ENCODE results near the gene MCF2L.

MCF2L gene

DNA sequence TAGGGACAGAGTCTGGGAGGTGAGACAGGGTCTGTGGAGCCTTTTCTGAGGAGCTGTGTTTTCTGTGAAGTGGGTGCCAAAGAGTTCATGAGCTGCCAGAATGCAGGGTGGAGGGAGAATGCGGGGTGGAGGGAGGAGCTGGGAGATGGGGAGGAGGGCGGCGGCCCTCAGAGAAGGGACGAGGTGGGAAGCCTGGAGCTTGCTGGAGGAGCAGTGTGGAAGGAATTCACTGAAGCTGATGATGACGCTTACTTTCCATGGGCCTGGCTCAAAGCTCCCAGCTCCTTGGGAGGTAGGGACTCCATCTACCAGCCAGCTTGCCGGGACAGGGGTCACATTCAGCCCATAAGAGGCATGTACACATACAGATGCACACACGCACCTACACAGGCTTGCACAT, 62.5 kb downstream of the MCF2L start:
- DNase-seq (ENCODE audit: low spot score) = no peak

- no peak for DNase-seq (ENCODE audit: low spot score)
Measured at GRCh38 chr13:113032291-113032690, 63.3 kb downstream of the MCF2L start.

DNA sequence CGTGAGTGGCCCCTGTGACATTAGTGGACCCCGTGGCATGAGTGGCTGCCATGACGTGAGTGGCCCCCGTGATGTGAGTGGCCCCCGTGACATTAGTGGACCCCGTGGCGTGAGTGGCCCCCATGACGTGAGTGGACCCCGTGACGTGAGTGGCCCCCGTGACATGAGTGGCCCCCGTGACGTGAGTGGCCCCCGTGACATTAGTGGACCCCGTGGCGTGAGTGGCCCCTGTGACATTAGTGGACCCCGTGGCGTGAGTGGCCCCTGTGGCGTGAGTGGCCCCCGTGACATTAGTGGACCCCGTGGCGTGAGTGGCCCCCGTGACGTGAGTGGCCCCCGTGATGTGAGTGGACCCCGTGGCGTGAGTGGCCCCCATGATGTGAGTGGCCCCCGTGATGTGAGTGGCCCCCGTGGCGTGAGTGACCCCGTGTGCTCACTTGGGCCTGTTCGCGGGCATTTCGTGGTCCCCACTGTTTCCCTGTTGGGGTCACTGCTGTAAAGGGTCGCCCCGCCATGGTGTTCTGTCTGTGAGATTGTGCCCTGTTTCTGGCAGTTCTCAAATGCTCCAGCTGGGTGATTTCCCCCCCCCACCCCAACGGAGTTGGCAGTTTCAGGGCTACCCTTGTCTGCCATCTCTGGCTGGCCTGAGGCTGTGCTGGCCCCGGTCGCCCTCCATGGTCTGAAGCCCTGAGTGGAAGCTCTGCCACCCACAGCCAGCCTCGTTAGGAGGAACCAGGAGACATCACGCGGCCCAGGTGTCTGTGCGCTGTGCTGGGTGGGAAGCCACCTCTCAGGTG, 64.2 kb downstream of the MCF2L start:
- no peak for DNase-seq (ENCODE audit: low spot score)

DNA sequence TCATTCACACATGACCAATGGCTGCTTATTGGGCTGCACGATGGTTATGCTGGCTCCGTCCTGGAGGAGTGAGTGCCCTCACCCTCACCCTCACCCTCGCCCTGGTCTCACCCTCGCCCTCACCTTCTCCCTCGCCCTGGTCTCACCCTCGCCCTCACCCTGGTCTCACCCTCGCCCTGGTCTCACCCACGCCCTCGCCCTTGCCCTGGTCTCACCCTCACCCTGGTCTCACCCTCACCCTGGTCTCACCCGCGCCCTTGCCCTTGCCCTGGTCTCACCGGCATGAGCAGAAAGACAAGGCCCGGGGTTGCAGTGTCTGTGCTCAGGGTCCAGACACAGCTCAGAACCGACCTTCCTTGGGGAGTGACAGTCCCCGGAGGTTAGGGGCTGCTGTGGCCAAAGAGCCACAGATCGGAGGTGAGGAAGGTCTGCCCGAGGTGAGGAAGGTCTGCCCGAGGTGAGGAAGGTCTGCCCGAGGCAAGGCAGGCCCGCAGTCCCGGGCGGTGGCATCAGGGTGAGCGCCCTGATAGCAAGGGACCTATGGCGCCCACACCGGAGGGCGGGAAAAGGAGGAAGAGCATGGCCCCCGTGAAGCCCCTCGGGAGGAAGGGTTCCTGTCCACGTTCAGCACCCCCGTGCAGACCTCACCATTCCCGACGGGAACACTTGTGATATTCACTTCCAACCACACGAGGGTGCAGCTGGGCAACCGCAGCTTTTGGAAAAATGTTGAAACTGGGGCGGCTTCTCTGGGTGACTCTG, 65.6 kb downstream of the MCF2L start:
- peak; percentile 81 for DNase-seq (ENCODE audit: low spot score)

DNA sequence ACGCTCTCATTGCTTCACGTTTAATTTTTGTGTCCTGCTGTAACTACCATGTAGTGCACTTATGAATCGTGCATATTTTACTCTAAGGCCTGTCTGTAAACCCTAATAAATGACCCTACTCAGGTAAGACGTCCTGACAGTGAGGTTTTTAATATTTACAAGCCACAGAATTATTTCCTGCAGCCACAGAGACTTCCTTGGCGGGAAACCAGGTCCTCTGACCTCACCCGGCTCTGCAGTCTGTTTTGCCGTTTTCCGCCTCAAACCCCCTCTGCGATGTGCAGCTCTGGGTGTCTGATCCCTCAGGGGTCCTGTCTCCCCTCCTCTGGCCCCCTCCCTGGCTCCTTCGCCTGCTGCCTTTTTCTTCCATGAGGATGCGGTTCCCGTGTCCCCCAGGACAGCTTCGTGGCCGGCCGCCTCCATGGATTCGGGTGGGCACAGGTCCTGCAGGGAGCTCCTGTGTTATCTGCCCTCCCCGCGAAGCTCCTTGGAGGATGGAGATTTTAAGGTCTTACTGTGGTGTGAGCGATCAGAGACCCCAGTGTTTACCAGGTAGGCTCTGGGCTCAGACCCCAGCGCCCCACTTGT, 66.3 kb downstream of the MCF2L start:
- DNase-seq (ENCODE audit: low spot score) = no peak

DNA sequence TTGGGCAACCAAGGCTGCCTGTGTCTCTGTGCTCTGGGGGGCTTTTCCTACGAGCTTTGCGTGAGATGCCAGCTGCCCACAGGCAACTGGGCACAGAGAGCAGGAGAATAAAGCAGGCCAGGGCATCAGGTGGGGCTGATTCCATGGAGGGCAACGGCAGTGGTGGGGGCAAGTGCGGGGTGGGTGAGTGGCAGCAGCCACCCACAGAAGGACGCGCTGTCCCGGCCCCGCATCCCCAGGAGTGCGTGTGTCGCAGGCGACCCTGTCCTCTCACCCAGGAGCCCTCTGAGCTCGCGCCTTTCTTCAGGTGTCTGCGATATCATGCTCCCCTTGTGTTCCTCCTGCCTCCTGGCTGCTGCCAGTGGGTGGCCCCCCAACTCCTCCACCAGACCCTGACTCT, 67.4 kb downstream of the MCF2L start:
- no peak for DNase-seq (ENCODE audit: low spot score)

DNA sequence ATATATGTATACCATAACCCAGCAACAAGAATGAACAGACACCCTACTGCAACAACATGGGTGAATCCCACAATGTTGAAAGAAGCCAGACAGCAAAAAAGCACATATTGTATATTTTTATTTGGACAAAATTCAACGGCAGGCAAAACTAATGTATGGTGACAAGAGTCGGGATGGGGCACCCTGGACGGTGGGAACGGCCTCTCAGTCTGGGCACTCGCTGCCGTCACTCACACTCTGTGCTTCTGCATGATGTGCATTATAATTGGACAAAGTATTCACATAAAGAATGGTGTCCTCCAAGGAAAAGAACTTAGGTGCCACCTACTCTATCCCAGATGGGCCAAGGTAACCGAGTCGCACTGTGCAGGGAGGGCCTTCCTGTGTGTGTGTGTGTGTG, 71.0 kb downstream of the MCF2L start:
- DNase-seq (ENCODE audit: low spot score) = no peak

DNA sequence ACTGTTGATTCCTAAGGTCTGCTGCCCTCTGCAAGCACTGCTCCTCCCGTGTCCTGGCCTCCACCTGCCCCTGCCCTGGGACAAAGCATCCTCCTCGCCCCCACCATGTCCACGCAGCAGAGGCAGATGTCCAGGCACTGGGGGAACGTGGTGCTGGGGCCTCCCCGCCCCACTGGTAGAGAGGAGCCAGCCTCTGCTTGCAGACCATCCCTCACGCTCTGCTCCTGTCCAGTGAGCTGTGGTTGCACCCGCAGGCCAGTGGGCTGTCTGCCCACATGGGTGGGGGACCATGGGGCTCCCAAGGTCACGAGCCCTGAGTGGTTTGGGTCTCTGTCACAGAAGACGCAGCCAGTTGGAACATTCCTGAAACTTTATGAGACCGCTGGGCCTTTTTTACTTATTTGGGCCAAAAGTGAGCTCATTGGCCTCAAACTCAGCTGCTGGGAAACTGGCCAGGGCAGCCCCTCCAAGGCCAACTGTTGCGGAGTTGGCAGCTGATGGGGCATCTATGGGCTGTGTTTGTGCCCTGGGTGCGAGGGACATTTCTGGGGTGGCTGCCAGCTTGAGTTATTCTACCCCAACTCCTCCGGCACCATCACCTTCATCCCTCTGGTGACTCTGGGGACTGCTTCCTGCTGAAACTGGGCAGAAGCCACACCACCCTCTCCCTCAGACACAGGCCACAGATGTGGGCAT, 71.7 kb downstream of the MCF2L start:
- DNase-seq (ENCODE audit: low spot score) = no peak

DNA sequence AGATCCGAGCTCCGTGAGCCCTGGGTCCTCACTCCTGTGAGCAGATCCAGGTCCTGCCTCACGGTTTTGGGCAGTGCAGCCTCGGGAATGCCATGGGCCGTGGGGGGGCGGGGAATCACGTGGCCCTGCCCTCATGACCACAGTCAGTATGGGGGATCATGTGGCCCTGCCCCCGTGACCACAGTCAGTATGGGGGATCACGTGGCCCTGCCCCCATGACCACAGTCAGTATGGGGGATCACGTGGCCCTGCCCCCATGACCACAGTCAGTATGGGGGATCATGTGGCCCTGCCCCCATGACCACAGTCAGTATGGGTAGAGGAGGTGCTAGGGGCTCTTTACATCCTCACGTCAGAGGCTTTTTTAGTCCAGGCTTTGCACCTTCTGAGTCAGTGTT, 72.3 kb downstream of the MCF2L start:
- DNase-seq (ENCODE audit: low spot score) = no peak

DNA sequence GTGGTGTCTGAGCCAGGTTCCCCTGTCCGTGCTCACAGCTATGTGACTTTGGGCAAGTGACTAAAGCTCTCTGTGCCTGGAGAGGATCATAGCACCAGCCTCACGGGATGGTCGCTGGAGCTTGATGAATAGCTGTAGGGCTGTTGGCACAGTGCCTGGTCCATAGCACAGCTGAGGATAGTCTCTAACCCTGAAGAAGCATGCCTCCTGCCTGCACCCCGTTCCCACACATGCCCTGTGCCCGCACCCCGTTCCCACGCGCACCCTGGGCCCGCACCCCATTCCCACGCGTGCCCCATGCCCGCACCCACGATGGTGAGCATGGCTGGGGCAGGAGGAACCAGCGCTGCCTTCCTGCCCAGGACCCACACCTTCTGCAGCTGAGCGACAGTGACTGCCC, 72.9 kb downstream of the MCF2L start:
- no peak for DNase-seq (ENCODE audit: low spot score)

DNA sequence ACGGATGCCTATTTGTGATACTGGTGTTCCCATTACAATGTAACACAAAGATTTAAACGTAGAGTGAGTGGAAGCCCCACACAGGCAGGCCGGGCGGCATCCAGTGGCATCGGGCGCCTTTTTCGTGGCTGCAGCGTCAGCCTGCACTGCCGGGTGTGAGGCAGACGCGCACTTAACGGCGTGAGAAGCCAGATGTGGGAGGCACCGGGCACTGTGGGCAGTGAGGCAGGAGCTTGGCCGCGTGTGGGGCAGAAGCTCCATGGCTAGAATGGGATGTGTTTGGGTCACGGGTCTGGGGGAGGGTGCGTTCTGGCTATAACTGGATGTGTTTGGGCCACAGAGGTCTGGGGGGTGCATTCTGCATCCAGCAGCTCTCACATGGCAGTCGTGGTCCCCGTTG, 73.4 kb downstream of the MCF2L start:
- no peak for DNase-seq (ENCODE audit: low spot score)

GRCh38 chr13:113043001-113043630, 74.1 kb downstream of the MCF2L start:
- no peak for DNase-seq (ENCODE audit: low spot score)

- DNase-seq (ENCODE audit: low spot score) = no peak
Measured at GRCh38 chr13:113043931-113044330, 74.9 kb downstream of the MCF2L start.

- DNase-seq (ENCODE audit: low spot score) = no peak
Measured at GRCh38 chr13:113044391-113045114, 75.5 kb downstream of the MCF2L start.

DNA sequence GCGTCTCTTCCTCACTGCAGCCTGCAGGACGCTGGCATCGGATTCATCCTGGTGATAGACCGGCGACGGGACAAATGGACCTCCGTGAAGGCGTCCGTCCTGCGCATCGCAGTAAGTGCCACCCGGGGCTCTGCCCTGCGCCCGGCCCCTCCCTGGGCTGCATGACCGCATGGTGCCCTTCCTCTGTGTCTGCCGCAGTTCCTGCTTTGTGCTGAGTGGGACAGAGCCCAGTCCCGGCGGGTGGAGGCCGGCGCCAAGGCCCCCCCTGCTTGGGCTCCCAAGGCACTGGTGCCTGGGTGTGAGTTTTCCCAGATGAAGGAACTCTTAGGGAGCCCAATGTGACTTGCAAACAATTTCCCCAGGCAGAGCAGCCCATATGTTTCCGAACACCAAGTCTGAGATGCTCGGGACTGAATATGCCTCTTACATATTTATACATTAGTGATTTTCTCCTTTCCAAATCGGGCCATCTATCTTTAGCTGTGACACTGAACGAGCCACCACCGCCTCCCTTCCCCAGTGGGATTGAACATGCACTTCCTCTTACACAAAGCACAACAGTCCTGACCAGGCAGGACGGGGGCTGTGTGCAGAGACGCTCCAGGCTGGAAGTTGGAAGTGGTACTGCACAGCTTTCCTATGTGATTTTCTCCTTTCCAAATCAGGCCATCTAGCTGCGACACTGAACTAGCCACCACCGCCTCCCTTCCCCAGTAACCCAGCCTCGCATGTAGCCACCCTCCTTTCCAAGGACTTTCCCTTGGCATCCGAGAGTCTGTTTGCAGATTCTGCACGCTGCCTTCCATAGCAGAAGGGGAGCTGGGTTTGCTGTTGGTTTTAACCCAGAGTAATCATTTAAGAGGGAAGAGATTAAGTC, 76.5 kb downstream of the MCF2L start:
- DNase-seq (ENCODE audit: low spot score) = no peak

GRCh38 chr13:113046128-113046882, 77.3 kb downstream of the MCF2L start:
- no peak for DNase-seq (ENCODE audit: low spot score)

GRCh38 chr13:113046883-113047244, 77.8 kb downstream of the MCF2L start:
- no peak for DNase-seq (ENCODE audit: low spot score)

DNA sequence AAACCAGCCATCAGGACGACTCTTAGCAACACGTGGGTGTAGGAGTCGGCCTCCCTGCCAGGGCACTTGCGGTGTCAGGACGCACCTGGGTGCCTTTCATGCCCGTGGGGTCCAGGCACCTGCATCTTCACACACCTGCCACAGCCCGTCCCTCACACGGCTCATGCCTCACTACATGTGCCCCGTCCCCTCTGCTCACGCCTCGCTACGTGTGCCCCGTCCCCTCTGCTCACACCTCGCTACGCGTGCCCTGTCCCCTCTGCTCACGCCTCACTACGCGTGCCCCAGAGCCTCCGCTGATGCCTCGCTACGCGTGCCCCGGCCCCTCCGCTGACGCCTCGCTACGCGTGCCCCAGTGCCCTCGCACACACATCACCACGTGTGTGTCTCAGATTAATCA, 78.6 kb downstream of the MCF2L start:
- DNase-seq (ENCODE audit: low spot score) = no peak

DNA sequence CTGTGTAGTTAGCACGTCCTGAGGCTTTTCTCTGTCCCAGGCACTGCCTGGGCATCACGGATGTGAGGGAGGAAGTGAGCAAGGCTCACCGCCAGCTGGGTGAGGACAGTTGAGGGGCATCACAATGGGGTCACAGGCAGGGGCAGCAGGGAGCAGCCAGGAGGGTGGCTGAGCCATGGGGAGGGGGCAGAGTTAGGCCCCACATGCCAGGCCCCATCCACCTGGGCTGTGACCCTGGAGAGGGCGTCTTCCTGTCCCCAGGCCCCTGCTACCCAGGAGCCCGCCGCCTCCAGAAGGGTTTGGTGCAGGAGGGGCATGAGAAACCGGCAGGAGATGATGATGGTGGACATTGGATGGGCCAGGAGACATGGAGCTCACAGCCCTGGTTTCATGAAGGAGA, 79.8 kb downstream of the MCF2L start:
- no peak for DNase-seq (ENCODE audit: low spot score)

GRCh38 chr13:113049521-113049941, 80.5 kb downstream of the MCF2L start:
- DNase-seq (ENCODE audit: low spot score) = no peak
